Choroid plexus epithelial cell (primary cell): ENCODE results near the gene DYNLT2B.

Experiments
- DNase-seq: peaks from one replicate; pipeline ENCODE4 v3.0.0-alpha.2; 2010; ENCODE audit warnings: low read depth
- H3K4me3 ChIP-seq: 2 replicates; pipeline ENCODE4 v1.5.1; 2011; ENCODE audit warnings: low read depth, mild to moderate bottlenecking, control low read depth, low read length, moderate library complexity
- TF ChIP-seq, protein P1 (sequence below): conservative IDR thresholded peaks from 2 replicates; pipeline ENCODE4 v1.5.1; 2011; ENCODE audit warnings: low read depth, mild to moderate bottlenecking, control low read depth, inconsistent platforms, low read length, moderate library complexity

The DYNLT2B gene

GRCh38 chr3:196284396-196284795, 33.6 kb downstream of the DYNLT2B start:
- no peak overlapping the region for H3K4me3 ChIP-seq
- no peak for DNase-seq
- TF ChIP-seq, protein P1, sequence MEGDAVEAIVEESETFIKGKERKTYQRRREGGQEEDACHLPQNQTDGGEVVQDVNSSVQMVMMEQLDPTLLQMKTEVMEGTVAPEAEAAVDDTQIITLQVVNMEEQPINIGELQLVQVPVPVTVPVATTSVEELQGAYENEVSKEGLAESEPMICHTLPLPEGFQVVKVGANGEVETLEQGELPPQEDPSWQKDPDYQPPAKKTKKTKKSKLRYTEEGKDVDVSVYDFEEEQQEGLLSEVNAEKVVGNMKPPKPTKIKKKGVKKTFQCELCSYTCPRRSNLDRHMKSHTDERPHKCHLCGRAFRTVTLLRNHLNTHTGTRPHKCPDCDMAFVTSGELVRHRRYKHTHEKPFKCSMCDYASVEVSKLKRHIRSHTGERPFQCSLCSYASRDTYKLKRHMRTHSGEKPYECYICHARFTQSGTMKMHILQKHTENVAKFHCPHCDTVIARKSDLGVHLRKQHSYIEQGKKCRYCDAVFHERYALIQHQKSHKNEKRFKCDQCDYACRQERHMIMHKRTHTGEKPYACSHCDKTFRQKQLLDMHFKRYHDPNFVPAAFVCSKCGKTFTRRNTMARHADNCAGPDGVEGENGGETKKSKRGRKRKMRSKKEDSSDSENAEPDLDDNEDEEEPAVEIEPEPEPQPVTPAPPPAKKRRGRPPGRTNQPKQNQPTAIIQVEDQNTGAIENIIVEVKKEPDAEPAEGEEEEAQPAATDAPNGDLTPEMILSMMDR: no peak

- no peak overlapping the region for H3K4me3 ChIP-seq
- TF ChIP-seq, protein P1: no peak
- DNase-seq: no peak
Observed at GRCh38 chr3:196281962-196282361, 36.1 kb downstream of the DYNLT2B start.

GRCh38 chr3:196280689-196281440, 37.2 kb downstream of the DYNLT2B start:
- DNase-seq: no peak
- TF ChIP-seq, protein P1: no peak
- H3K4me3 ChIP-seq: no peak overlapping the region

DNA sequence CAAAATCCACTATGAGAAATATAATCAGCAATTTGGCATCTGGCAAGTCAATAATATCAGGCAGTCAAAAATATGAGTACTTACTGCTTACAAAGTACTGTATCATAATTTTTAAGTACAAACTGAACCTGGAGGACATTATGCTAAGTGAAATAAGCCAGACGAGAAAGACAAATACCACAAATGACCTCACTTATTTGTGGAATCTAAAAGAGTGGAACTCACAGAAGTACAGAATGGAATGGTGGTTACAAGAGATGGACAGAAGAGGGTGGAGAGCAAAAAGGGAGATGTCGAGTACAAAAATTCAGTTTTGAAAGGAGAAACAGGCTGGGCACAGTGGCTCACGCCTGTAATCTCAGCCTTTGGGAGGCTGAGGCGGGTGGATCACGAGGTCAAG, 42.9 kb downstream of the DYNLT2B start:
- peak; percentile 42 for DNase-seq

GRCh38 chr3:196274585-196274984, 43.5 kb downstream of the DYNLT2B start:
- TF ChIP-seq, protein P1: no peak
- DNase-seq: peak; percentile 53
- no peak overlapping the region for H3K4me3 ChIP-seq

More for the DNA sequence above, 42.9 kb downstream of the DYNLT2B start:
- TF ChIP-seq, protein P1: no peak
- no peak overlapping the region for H3K4me3 ChIP-seq

GRCh38 chr3:196273655-196274054, 44.4 kb downstream of the DYNLT2B start:
- DNase-seq: no peak
- TF ChIP-seq, protein P1: no peak

GRCh38 chr3:196272826-196273225, 45.2 kb downstream of the DYNLT2B start:
- TF ChIP-seq, protein P1: no peak
- H3K4me3 ChIP-seq: no peak overlapping the region
- DNase-seq: no peak

More at GRCh38 chr3:196273655-196274054, 44.4 kb downstream of the DYNLT2B start:
- H3K4me3 ChIP-seq: no peak overlapping the region
